D721Med (cell line): ENCODE data around the gene MLF1.

Source experiments
- DNase-seq: peaks from one replicate; pipeline ENCODE4 v3.0.0; 2011; ENCODE audit warnings: low spot score; ENCODE audit not compliant: insufficient read length
- FAIRE-seq: peaks from 2 replicates; lab custom pipeline; 2011; peaks lifted over from hg19 to GRCh38; lab: Jason Lieb, UNC
- TF ChIP-seq, protein P1 (sequence below): IDR thresholded peaks from 2 replicates; pipeline ENCODE4 v1.5.1; 2012; ENCODE audit warnings: mild to moderate bottlenecking, control low read depth; ENCODE audit not compliant: insufficient read depth; ENCODE audit errors: missing control alignments

Gene MLF1

GRCh38 chr3:158631981-158632380 lies 61.0 kb downstream of the MLF1 start:
- FAIRE-seq: no peak
- TF ChIP-seq, protein P1, sequence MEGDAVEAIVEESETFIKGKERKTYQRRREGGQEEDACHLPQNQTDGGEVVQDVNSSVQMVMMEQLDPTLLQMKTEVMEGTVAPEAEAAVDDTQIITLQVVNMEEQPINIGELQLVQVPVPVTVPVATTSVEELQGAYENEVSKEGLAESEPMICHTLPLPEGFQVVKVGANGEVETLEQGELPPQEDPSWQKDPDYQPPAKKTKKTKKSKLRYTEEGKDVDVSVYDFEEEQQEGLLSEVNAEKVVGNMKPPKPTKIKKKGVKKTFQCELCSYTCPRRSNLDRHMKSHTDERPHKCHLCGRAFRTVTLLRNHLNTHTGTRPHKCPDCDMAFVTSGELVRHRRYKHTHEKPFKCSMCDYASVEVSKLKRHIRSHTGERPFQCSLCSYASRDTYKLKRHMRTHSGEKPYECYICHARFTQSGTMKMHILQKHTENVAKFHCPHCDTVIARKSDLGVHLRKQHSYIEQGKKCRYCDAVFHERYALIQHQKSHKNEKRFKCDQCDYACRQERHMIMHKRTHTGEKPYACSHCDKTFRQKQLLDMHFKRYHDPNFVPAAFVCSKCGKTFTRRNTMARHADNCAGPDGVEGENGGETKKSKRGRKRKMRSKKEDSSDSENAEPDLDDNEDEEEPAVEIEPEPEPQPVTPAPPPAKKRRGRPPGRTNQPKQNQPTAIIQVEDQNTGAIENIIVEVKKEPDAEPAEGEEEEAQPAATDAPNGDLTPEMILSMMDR: no peak
- DNase-seq: no peak

DNA sequence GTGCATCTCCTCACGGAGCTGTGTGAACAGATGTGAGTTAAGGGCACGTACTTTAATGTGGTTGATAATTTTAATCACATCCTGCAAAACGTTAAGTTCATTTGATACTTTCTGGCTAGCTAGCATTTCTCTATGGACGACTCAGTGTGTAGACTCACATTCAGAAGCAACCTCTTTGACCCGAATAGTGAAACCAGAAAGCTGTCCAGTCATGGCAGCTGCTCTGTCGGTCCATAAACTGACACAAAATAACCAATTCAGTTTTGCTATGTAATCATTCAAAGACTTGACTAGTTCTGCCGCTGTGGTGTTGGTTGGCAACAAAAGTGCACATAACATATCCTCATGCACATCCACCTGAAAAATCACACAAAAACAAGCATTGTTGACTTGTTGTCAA lies 69.7 kb downstream of the MLF1 start:
- DNase-seq (no peak), FAIRE-seq (no peak)
- TF ChIP-seq, protein P1: no peak

DNA sequence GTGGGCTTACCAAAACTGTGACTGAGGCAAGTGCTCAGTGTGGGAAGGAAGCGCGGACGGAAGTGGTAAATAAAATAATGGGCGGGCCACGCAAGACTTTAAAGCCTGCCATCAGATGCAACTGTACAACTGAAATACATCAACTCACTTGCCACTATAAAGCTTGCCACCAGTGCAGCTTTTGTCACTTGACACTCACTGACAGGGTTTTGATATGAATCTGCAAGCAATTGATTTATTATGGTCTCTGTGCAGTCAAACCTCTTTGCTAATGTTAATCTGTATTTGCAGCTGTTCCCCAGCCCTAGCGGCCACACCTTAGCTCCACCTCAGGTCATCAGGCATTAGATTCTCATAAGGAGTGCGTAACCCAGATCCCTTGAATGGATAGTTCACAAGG lies 71.0 kb downstream of the MLF1 start:
- TF ChIP-seq, protein P1: no peak
- FAIRE-seq: no peak

GRCh38 chr3:158642474-158643210 lies 71.6 kb downstream of the MLF1 start:
- DNase-seq: no peak
- TF ChIP-seq, protein P1: no peak
- FAIRE-seq: no peak

More for the DNA sequence above, 71.0 kb downstream of the MLF1 start:
- DNase-seq: no peak

GRCh38 chr3:158644345-158644908 lies 73.4 kb downstream of the MLF1 start, which contains the start of gene GFM1:
Gene GFM1 (plus strand): TSS chr3:158644527. CDS start chr3:158644635, 108 bp downstream.
- peak; percentile 59 for DNase-seq
- peak; percentile 80 for FAIRE-seq
- TF ChIP-seq, protein P1: peak; percentile 98

- TF ChIP-seq, protein P1: no peak
- no peak for FAIRE-seq
- DNase-seq: no peak
These were observed 78.8 kb downstream of the MLF1 start for GRCh38 chr3:158649791-158650190.

DNA sequence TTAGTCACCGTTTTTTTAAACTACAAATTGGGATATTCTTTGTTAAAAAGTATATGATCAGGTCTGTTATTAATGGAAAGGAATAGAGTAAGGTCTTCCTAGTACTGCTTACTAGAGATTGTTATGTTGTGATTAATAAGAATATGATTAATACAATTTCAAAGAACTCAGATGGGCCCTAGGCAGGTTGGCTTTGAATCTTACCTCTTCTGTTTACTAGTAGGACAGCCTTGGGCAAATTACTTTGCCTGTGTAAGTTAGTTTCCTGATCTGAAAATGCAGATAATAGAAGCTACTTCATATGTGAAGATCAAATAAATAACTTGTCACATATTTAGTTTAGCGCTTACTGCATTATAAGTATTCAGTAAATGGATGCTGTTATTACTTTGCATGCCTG lies 80.2 kb downstream of the MLF1 start:
- DNase-seq (no peak), FAIRE-seq (no peak)
- TF ChIP-seq, protein P1: no peak
